Measurements from ENCODE around the gene HOXA11.

HOXA11 gene

GRCh38 chr7:27187475-27188385 lies 2.7 kb upstream of the HOXA11 start:
- H3K27me3 ChIP-seq (ENCODE audit: insufficient read depth, low read depth) = peaks cover 12% of the 10 kb centered on the region; the same call in 1 of the 2 replicates
- H3K4me1 ChIP-seq (ENCODE audit: low read depth, poor library complexity, severe bottlenecking) = peaks cover 8% of the 10 kb centered on the region
- no peak overlapping the region for H3K9ac ChIP-seq
- H3K79me2 ChIP-seq (ENCODE audit: insufficient read depth, low read depth) = no peaks in the 10 kb centered on the region
- no peak overlapping the region for H3K27ac ChIP-seq
- H3K4me2 ChIP-seq = peak overlapping the region; percentile 32; the same call in 1 of the 2 replicates
- H4K20me1 ChIP-seq (ENCODE audit: insufficient read depth) = no peaks in the 10 kb centered on the region
- no peaks in the 10 kb centered on the region for H3K36me3 ChIP-seq (ENCODE audit: insufficient read depth)
- TF ChIP-seq CTCF (conservative IDR thresholded peaks at IDR 0.05; ENCODE audit: low read depth, low read length) = no peak
- H2AFZ ChIP-seq (ENCODE audit: low read depth) = peak overlapping the region; percentile 31; the same call in 1 of the 2 replicates
- H3K4me3 ChIP-seq (IDR thresholded peaks at IDR 0.05; ENCODE audit: insufficient read depth, low read depth, low read length) = no peak overlapping the region

GRCh38 chr7:27186668-27187474 lies 1.8 kb upstream of the HOXA11 start:
- no peak overlapping the region for H3K9ac ChIP-seq
- no peak overlapping the region for H3K27ac ChIP-seq
- peaks cover 8% of the 10 kb centered on the region for H3K4me1 ChIP-seq (ENCODE audit: low read depth, poor library complexity, severe bottlenecking)
- no peaks in the 10 kb centered on the region for H4K20me1 ChIP-seq (ENCODE audit: insufficient read depth)
- H3K79me2 ChIP-seq (ENCODE audit: insufficient read depth, low read depth) = no peaks in the 10 kb centered on the region
- TF ChIP-seq CTCF (conservative IDR thresholded peaks at IDR 0.05; ENCODE audit: low read depth, low read length) = no peak
- H3K4me2 ChIP-seq = no peak overlapping the region
- H2AFZ ChIP-seq (ENCODE audit: low read depth) = no peak overlapping the region
- no peak overlapping the region for H3K4me3 ChIP-seq (IDR thresholded peaks at IDR 0.05; ENCODE audit: insufficient read depth, low read depth, low read length)
- no peaks in the 10 kb centered on the region for H3K36me3 ChIP-seq (ENCODE audit: insufficient read depth)
- H3K27me3 ChIP-seq (ENCODE audit: insufficient read depth, low read depth) = peaks cover 12% of the 10 kb centered on the region; the same call in 1 of the 2 replicates

- TF ChIP-seq CTCF (conservative IDR thresholded peaks at IDR 0.05; ENCODE audit: low read depth, low read length) = no peak
- H3K79me2 ChIP-seq (ENCODE audit: insufficient read depth, low read depth) = no peaks in the 10 kb centered on the region
- H4K20me1 ChIP-seq (ENCODE audit: insufficient read depth) = no peaks in the 10 kb centered on the region
- no peaks in the 10 kb centered on the region for H3K36me3 ChIP-seq (ENCODE audit: insufficient read depth)
- no peak overlapping the region for H3K27ac ChIP-seq
- peaks cover 12% of the 10 kb centered on the region; the same call in 1 of the 2 replicates for H3K27me3 ChIP-seq (ENCODE audit: insufficient read depth, low read depth)
- H2AFZ ChIP-seq (ENCODE audit: low read depth) = no peak overlapping the region
- H3K9ac ChIP-seq = no peak overlapping the region
- no peak overlapping the region for H3K4me3 ChIP-seq (IDR thresholded peaks at IDR 0.05; ENCODE audit: insufficient read depth, low read depth, low read length)
- H3K4me1 ChIP-seq (ENCODE audit: low read depth, poor library complexity, severe bottlenecking) = peaks cover 8% of the 10 kb centered on the region
- H3K4me2 ChIP-seq = no peak overlapping the region
These were observed 1.0 kb upstream of the HOXA11 start for GRCh38 chr7:27185854-27186667.

All from KMS-11 (cell line).